ENCODE measurements around the gene PALLD. TPM values are rescaled to one million over a fixed set of nuclear protein-coding genes. Genes with fewer than 3 reads are reported as not detected.
A peak's percentile ranks its signal among the peaks of the same experiment; 100 is the strongest.

The PALLD gene
- total and polyA plus RNA-seq, 2 of the 8 experiments (the other 6 are each of a cell fraction or from before 2014, with no cell fraction given) = 10.5 to 25.0 TPM

GRCh38 chr4:168631241-168632162 lies 134.7 kb downstream of the PALLD start (continued):
- TF ChIP-seq RAD21 (IDR thresholded peaks at IDR 0.05 in 1 of 2, conservative IDR thresholded peaks at IDR 0.05 in 1 of 2; ENCODE audit: low read depth in 2 of 2, low read length in 2 of 2) (peak; percentile 26 to 51; a peak in 3 of 4 replicates), TAF7 (optimal IDR thresholded peaks at IDR 0.05; ENCODE audit: borderline replicate concordance, low read depth, low read length) (peak; percentile 39), ATF2 (IDR thresholded peaks at IDR 0.05; ENCODE audit: low read length) (no peak), EGR1 (IDR thresholded peaks at IDR 0.05; ENCODE audit: borderline replicate concordance, low read depth, low read length) (0 out of 2 replicates have a peak, but pooled peaks have one; percentile 49), NRF1 (IDR thresholded peaks at IDR 0.05; ENCODE audit: low read depth, low read length) (no peak), SUZ12 (IDR thresholded peaks at IDR 0.05; ENCODE audit: low read length) (peak; percentile 53; the same call in 1 of the 2 replicates), TBP (IDR thresholded peaks at IDR 0.05; ENCODE audit: low read depth, low read length) (peak; percentile 55; the same call in 1 of the 2 replicates)

Data from H1 (cell line).